ENCODE data around the gene CEACAM5. TPM values are rescaled to one million over a fixed set of nuclear protein-coding genes. Genes with fewer than 3 reads are reported as not detected.

Gene CEACAM5
- total and polyA plus RNA-seq, 2 donors from 2014 or later = not detected

DNA sequence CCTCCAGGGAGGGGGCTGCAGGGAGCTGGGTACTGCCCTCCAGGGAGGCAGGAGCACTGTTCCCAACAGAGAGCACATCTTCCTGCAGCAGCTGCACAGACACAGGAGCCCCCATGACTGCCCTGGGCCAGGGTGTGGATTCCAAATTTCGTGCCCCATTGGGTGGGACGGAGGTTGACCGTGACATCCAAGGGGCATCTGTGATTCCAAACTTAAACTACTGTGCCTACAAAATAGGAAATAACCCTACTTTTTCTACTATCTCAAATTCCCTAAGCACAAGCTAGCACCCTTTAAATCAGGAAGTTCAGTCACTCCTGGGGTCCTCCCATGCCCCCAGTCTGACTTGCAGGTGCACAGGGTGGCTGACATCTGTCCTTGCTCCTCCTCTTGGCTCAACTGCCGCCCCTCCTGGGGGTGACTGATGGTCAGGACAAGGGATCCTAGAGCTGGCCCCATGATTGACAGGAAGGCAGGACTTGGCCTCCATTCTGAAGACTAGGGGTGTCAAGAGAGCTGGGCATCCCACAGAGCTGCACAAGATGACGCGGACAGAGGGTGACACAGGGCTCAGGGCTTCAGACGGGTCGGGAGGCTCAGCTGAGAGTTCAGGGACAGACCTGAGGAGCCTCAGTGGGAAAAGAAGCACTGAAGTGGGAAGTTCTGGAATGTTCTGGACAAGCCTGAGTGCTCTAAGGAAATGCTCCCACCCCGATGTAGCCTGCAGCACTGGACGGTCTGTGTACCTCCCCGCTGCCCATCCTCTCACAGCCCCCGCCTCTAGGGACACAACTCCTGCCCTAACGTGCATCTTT is 7.8 kb upstream of the CEACAM5 start:
- Histone ChIP-seq H3K4me3 (ENCODE audit: low read length in 3 of 3) (no peak overlapping the region), H3K36me3 (ENCODE audit: control insufficient read depth in 2 of 3, insufficient read depth in 3 of 3, low read length in 3 of 3) (no peaks in the 10 kb centered on the region), H3K27ac (ENCODE audit: low read depth in 2 of 2, low read length in 2 of 2) (no peak overlapping the region), H3K9me3 (ENCODE audit: control insufficient read depth in 2 of 3, insufficient read depth in 1 of 3, low read length in 3 of 3) (no peaks in the 10 kb centered on the region), H3K9ac (ENCODE audit: low read length in 3 of 3) (no peak overlapping the region), H3K27me3 (ENCODE audit: control insufficient read depth, insufficient read depth, low read length) (no peaks in the 10 kb centered on the region), H3K4me1 (ENCODE audit: control insufficient read depth in 2 of 3, insufficient read depth in 2 of 3, low read depth in 1 of 3, low read length in 3 of 3) (no peaks in the 10 kb centered on the region)
- no peak for FAIRE-seq
- DNase-seq = peak in 1 of 5 donors; percentile 58
- intact Hi-C loops (cut with DNase I) = no loop called here
- TF ChIP-seq, protein P1, sequence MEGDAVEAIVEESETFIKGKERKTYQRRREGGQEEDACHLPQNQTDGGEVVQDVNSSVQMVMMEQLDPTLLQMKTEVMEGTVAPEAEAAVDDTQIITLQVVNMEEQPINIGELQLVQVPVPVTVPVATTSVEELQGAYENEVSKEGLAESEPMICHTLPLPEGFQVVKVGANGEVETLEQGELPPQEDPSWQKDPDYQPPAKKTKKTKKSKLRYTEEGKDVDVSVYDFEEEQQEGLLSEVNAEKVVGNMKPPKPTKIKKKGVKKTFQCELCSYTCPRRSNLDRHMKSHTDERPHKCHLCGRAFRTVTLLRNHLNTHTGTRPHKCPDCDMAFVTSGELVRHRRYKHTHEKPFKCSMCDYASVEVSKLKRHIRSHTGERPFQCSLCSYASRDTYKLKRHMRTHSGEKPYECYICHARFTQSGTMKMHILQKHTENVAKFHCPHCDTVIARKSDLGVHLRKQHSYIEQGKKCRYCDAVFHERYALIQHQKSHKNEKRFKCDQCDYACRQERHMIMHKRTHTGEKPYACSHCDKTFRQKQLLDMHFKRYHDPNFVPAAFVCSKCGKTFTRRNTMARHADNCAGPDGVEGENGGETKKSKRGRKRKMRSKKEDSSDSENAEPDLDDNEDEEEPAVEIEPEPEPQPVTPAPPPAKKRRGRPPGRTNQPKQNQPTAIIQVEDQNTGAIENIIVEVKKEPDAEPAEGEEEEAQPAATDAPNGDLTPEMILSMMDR (IDR thresholded peaks at IDR 0.05; ENCODE audit: borderline replicate concordance, extremely low read depth, insufficient read depth) = no peak

DNA sequence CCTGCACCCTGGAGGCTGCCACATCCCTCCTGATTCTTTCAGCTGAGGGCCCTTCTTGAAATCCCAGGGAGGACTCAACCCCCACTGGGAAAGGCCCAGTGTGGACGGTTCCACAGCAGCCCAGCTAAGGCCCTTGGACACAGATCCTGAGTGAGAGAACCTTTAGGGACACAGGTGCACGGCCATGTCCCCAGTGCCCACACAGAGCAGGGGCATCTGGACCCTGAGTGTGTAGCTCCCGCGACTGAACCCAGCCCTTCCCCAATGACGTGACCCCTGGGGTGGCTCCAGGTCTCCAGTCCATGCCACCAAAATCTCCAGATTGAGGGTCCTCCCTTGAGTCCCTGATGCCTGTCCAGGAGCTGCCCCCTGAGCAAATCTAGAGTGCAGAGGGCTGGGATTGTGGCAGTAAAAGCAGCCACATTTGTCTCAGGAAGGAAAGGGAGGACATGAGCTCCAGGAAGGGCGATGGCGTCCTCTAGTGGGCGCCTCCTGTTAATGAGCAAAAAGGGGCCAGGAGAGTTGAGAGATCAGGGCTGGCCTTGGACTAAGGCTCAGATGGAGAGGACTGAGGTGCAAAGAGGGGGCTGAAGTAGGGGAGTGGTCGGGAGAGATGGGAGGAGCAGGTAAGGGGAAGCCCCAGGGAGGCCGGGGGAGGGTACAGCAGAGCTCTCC is 6.9 kb upstream of the CEACAM5 start:
- Histone ChIP-seq H3K9me3 (ENCODE audit: control insufficient read depth in 2 of 3, insufficient read depth in 1 of 3, low read length in 3 of 3) (no peaks in the 10 kb centered on the region), H3K36me3 (ENCODE audit: control insufficient read depth in 2 of 3, insufficient read depth in 3 of 3, low read length in 3 of 3) (no peaks in the 10 kb centered on the region), H3K4me3 (ENCODE audit: low read length in 3 of 3) (no peak overlapping the region), H3K4me1 (ENCODE audit: control insufficient read depth in 2 of 3, insufficient read depth in 2 of 3, low read depth in 1 of 3, low read length in 3 of 3) (no peaks in the 10 kb centered on the region), H3K9ac (ENCODE audit: low read length in 3 of 3) (no peak overlapping the region), H3K27me3 (ENCODE audit: control insufficient read depth, insufficient read depth, low read length) (no peaks in the 10 kb centered on the region), H3K27ac (ENCODE audit: low read depth in 2 of 2, low read length in 2 of 2) (no peak overlapping the region)
- DNase-seq (no peak), FAIRE-seq (no peak)
- intact Hi-C loops (cut with DNase I) = no loop called here
- TF ChIP-seq, protein P1 (IDR thresholded peaks at IDR 0.05; ENCODE audit: borderline replicate concordance, extremely low read depth, insufficient read depth) = no peak

DNA sequence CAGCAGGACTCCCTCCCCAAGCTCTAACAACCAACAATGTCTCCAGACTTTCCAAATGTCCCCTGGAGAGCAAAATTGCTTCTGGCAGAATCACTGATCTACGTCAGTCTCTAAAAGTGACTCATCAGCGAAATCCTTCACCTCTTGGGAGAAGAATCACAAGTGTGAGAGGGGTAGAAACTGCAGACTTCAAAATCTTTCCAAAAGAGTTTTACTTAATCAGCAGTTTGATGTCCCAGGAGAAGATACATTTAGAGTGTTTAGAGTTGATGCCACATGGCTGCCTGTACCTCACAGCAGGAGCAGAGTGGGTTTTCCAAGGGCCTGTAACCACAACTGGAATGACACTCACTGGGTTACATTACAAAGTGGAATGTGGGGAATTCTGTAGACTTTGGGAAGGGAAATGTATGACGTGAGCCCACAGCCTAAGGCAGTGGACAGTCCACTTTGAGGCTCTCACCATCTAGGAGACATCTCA is 6.2 kb upstream of the CEACAM5 start:
- no peak overlapping the region for H3K4me3 ChIP-seq (ENCODE audit: low read length in 3 of 3)
- H3K9me3 ChIP-seq (ENCODE audit: control insufficient read depth in 2 of 3, insufficient read depth in 1 of 3, low read length in 3 of 3) = no peaks in the 10 kb centered on the region
- no peaks in the 10 kb centered on the region for H3K4me1 ChIP-seq (ENCODE audit: control insufficient read depth in 2 of 3, insufficient read depth in 2 of 3, low read depth in 1 of 3, low read length in 3 of 3)
- FAIRE-seq = no peak
- no peak overlapping the region for H3K9ac ChIP-seq (ENCODE audit: low read length in 3 of 3)
- no peak for DNase-seq
- TF ChIP-seq, protein P1 (IDR thresholded peaks at IDR 0.05; ENCODE audit: borderline replicate concordance, extremely low read depth, insufficient read depth) = no peak
- H3K27me3 ChIP-seq (ENCODE audit: control insufficient read depth, insufficient read depth, low read length) = no peaks in the 10 kb centered on the region
- H3K36me3 ChIP-seq (ENCODE audit: control insufficient read depth in 2 of 3, insufficient read depth in 3 of 3, low read length in 3 of 3) = no peaks in the 10 kb centered on the region
- H3K27ac ChIP-seq (ENCODE audit: low read depth in 2 of 2, low read length in 2 of 2) = no peak overlapping the region
- intact Hi-C loops (cut with DNase I) = no loop called here
